ENCODE measurements around the gene RTN4R.
A peak's percentile ranks its signal among the peaks of the same experiment; 100 is the strongest.

RTN4R gene

GRCh38 chr22:20256027-20256426 lies 12.1 kb downstream of the RTN4R start:
- no CpG with 5 or more reads among the region's 13 CpGs for WGBS, 2 donors (ENCODE audit: extremely low coverage in 2 of 2, insufficient read length in 2 of 2, insufficient replicate concordance in 1 of 2)
- Histone ChIP-seq H3K9ac (ENCODE audit: low read depth, low read length, poor library complexity) (peak overlapping the region; percentile 50), H3K4ac (ENCODE audit: low read length) (no peak overlapping the region)

GRCh38 chr22:20254975-20255946 lies 12.9 kb downstream of the RTN4R start:
- no peak overlapping the region for H3K4ac ChIP-seq (ENCODE audit: low read length)
- peak overlapping the region; percentile 15 for H3K18ac ChIP-seq (ENCODE audit: low read length)
- H3K36me3 ChIP-seq (replicated peaks in 1 of 2; ENCODE audit: control insufficient read depth in 2 of 2, insufficient read depth in 2 of 2, low read length in 2 of 2), result no peaks in the 10 kb centered on the region
- peak overlapping the region; percentile 49 for H3K14ac ChIP-seq (ENCODE audit: low read length)
- H3K23ac ChIP-seq (ENCODE audit: low read depth, low read length, poor library complexity), result no peak overlapping the region
- no peak overlapping the region for H2AFZ ChIP-seq (ENCODE audit: low read length)
- no peak overlapping the region for H2BK15ac ChIP-seq (ENCODE audit: low read length)
- H3K4me1 ChIP-seq (ENCODE audit: control insufficient read depth in 2 of 2, insufficient read depth in 1 of 2, low read depth in 1 of 2, low read length in 2 of 2), result peaks cover 0 to 2% of the 10 kb centered on the region in 2 donors
- H3K27ac ChIP-seq (replicated peaks; ENCODE audit: low read length), result no peak overlapping the region
- H2BK120ac ChIP-seq (ENCODE audit: low read depth, low read length), result no peak overlapping the region
- no peak overlapping the region for H2BK12ac ChIP-seq (ENCODE audit: low read length)
- H2AK5ac ChIP-seq (ENCODE audit: low read depth, low read length), result no peak overlapping the region
- H3K79me1 ChIP-seq (ENCODE audit: low read depth, low read length), result peaks cover 5% of the 10 kb centered on the region
- no peak overlapping the region for H4K91ac ChIP-seq (ENCODE audit: low read depth, low read length, poor library complexity)
- H3K4me3 ChIP-seq (ENCODE audit: low read length in 2 of 2), result no peak overlapping the region
- no peaks in the 10 kb centered on the region for H3K27me3 ChIP-seq (ENCODE audit: control insufficient read depth in 3 of 3, insufficient read depth in 3 of 3, low read depth in 1 of 3, low read length in 3 of 3)
- H3K4me2 ChIP-seq (ENCODE audit: insufficient read depth, low read length, poor library complexity, severe bottlenecking), result no peak overlapping the region
- no peak for DNase-seq (ENCODE audit: low spot score)
- no CpG with 5 or more reads among the region's 23 CpGs for WGBS, 2 donors (ENCODE audit: extremely low coverage in 2 of 2, insufficient read length in 2 of 2, insufficient replicate concordance in 1 of 2)
- H2BK5ac ChIP-seq (ENCODE audit: low read length), result no peak overlapping the region
- H3K9me3 ChIP-seq (replicated peaks in 1 of 2; ENCODE audit: control insufficient read depth in 2 of 2, insufficient read depth in 1 of 2, low read depth in 1 of 2, low read length in 2 of 2), result peaks cover 2 to 6% of the 10 kb centered on the region in 2 donors
- no peak overlapping the region for H3K9ac ChIP-seq (ENCODE audit: low read depth, low read length, poor library complexity)
- H4K8ac ChIP-seq (ENCODE audit: low read depth, low read length), result no peak overlapping the region

More at GRCh38 chr22:20256027-20256426, 12.1 kb downstream of the RTN4R start:
- Histone ChIP-seq H3K36me3 (replicated peaks in 1 of 2; ENCODE audit: control insufficient read depth in 2 of 2, insufficient read depth in 2 of 2, low read length in 2 of 2) (no peaks in the 10 kb centered on the region), H3K23ac (ENCODE audit: low read depth, low read length, poor library complexity) (peak overlapping the region; percentile 90), H4K91ac (ENCODE audit: low read depth, low read length, poor library complexity) (no peak overlapping the region), H3K27ac (replicated peaks; ENCODE audit: low read length) (no peak overlapping the region), H3K18ac (ENCODE audit: low read length) (peak overlapping the region; percentile 21), H3K14ac (ENCODE audit: low read length) (no peak overlapping the region), H2AFZ (ENCODE audit: low read length) (no peak overlapping the region), H4K8ac (ENCODE audit: low read depth, low read length) (no peak overlapping the region), H3K4me2 (ENCODE audit: insufficient read depth, low read length, poor library complexity, severe bottlenecking) (no peak overlapping the region), H3K9me3 (replicated peaks in 1 of 2; ENCODE audit: control insufficient read depth in 2 of 2, insufficient read depth in 1 of 2, low read depth in 1 of 2, low read length in 2 of 2) (peaks cover 2 to 6% of the 10 kb centered on the region in 2 donors), H2BK5ac (ENCODE audit: low read length) (no peak overlapping the region), H3K4me1 (ENCODE audit: control insufficient read depth in 2 of 2, insufficient read depth in 1 of 2, low read depth in 1 of 2, low read length in 2 of 2) (peaks cover 2% of the 10 kb centered on the region in 2 donors), H2BK120ac (ENCODE audit: low read depth, low read length) (peak overlapping the region; percentile 61), H3K27me3 (ENCODE audit: control insufficient read depth in 3 of 3, insufficient read depth in 3 of 3, low read depth in 1 of 3, low read length in 3 of 3) (no peaks in the 10 kb centered on the region), H3K79me1 (ENCODE audit: low read depth, low read length) (peaks cover 5% of the 10 kb centered on the region), H2BK12ac (ENCODE audit: low read length) (no peak overlapping the region), H2BK15ac (ENCODE audit: low read length) (no peak overlapping the region), H2AK5ac (ENCODE audit: low read depth, low read length) (no peak overlapping the region), H3K4me3 (ENCODE audit: low read length in 2 of 2) (no peak overlapping the region)
- no peak for DNase-seq (ENCODE audit: low spot score)

DNA sequence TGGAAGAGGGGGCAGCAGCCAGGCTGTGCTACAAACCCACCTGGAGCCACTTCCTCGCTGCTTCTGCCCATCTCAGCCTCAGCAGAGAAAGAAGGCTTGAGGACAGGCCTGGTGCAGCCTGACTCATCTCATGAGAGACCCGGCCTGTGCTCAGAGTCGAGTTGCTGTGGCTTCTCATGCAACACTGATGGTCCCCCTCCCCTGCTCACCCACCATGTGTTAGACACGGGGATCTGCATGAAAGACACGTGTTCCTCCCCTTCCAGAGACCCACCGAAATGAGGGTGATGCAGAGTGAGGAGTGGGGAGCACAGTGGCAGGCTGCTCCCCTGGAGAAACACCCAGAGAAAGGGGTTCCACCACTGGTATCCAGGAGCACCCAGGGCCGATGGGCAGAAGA lies 15.0 kb downstream of the RTN4R start:
- Histone ChIP-seq H2BK15ac (ENCODE audit: low read length) (no peak overlapping the region), H2BK12ac (ENCODE audit: low read length) (no peak overlapping the region), H3K14ac (ENCODE audit: low read length) (peak overlapping the region; percentile 31), H3K79me1 (ENCODE audit: low read depth, low read length) (peaks cover 6% of the 10 kb centered on the region), H3K4ac (ENCODE audit: low read length) (no peak overlapping the region), H3K9me3 (replicated peaks in 1 of 2; ENCODE audit: control insufficient read depth in 2 of 2, insufficient read depth in 1 of 2, low read depth in 1 of 2, low read length in 2 of 2) (peaks cover 2 to 6% of the 10 kb centered on the region in 2 donors), H3K4me3 (ENCODE audit: low read length in 2 of 2) (no peak overlapping the region), H3K18ac (ENCODE audit: low read length) (peak overlapping the region; percentile 72), H2AFZ (ENCODE audit: low read length) (no peak overlapping the region), H2BK120ac (ENCODE audit: low read depth, low read length) (no peak overlapping the region), H3K27ac (replicated peaks; ENCODE audit: low read length) (no peak overlapping the region), H3K27me3 (ENCODE audit: control insufficient read depth in 3 of 3, insufficient read depth in 3 of 3, low read depth in 1 of 3, low read length in 3 of 3) (no peaks in the 10 kb centered on the region), H3K4me2 (ENCODE audit: insufficient read depth, low read length, poor library complexity, severe bottlenecking) (no peak overlapping the region), H2AK5ac (ENCODE audit: low read depth, low read length) (no peak overlapping the region), H3K23ac (ENCODE audit: low read depth, low read length, poor library complexity) (peak overlapping the region; percentile 82), H2BK5ac (ENCODE audit: low read length) (peak overlapping the region; percentile 12), H4K8ac (ENCODE audit: low read depth, low read length) (no peak overlapping the region), H3K36me3 (replicated peaks in 1 of 2; ENCODE audit: control insufficient read depth in 2 of 2, insufficient read depth in 2 of 2, low read length in 2 of 2) (no peaks in the 10 kb centered on the region), H3K9ac (ENCODE audit: low read depth, low read length, poor library complexity) (peak overlapping the region; percentile 15), H4K91ac (ENCODE audit: low read depth, low read length, poor library complexity) (no peak overlapping the region), H3K4me1 (ENCODE audit: control insufficient read depth in 2 of 2, insufficient read depth in 1 of 2, low read depth in 1 of 2, low read length in 2 of 2) (peaks cover 0 to 5% of the 10 kb centered on the region in 2 donors)
- DNase-seq (ENCODE audit: low spot score), result no peak
- WGBS, 2 donors (ENCODE audit: extremely low coverage in 2 of 2, insufficient read length in 2 of 2, insufficient replicate concordance in 1 of 2), result no CpG with 5 or more reads among the region's 7 CpGs

DNA sequence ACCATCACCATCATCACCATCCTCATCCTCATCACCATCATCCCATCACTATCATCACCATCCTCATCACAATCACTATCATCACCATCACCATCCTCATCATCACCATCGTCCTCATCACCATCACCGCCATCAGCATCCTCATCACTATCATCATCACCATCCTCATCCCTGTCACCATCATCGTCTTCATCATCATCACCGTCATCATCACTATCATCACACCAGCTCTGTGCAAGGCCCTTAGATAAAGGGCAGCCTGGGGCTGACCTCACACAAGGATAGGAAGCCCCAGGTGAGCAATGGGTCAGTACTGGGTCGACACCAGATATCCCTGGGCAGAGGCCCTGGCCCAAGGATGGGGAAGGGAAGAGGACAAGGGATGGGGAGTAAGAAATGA lies 16.1 kb downstream of the RTN4R start:
- Histone ChIP-seq H3K36me3 (replicated peaks in 1 of 2; ENCODE audit: control insufficient read depth in 2 of 2, insufficient read depth in 2 of 2, low read length in 2 of 2) (no peaks in the 10 kb centered on the region), H3K27me3 (ENCODE audit: control insufficient read depth in 3 of 3, insufficient read depth in 3 of 3, low read depth in 1 of 3, low read length in 3 of 3) (no peaks in the 10 kb centered on the region), H3K4me3 (ENCODE audit: low read length in 2 of 2) (peak overlapping the region in 1 of 2 donors; percentile 52), H3K79me1 (ENCODE audit: low read depth, low read length) (peaks cover 6% of the 10 kb centered on the region), H3K9me3 (replicated peaks in 1 of 2; ENCODE audit: control insufficient read depth in 2 of 2, insufficient read depth in 1 of 2, low read depth in 1 of 2, low read length in 2 of 2) (peaks cover 2 to 6% of the 10 kb centered on the region in 2 donors), H2BK5ac (ENCODE audit: low read length) (no peak overlapping the region), H3K4me2 (ENCODE audit: insufficient read depth, low read length, poor library complexity, severe bottlenecking) (no peak overlapping the region), H3K27ac (replicated peaks; ENCODE audit: low read length) (no peak overlapping the region), H4K8ac (ENCODE audit: low read depth, low read length) (peak overlapping the region; percentile 6), H2AK5ac (ENCODE audit: low read depth, low read length) (no peak overlapping the region), H2BK12ac (ENCODE audit: low read length) (no peak overlapping the region), H3K18ac (ENCODE audit: low read length) (peak overlapping the region; percentile 13), H3K4me1 (ENCODE audit: control insufficient read depth in 2 of 2, insufficient read depth in 1 of 2, low read depth in 1 of 2, low read length in 2 of 2) (peaks cover 2 to 8% of the 10 kb centered on the region in 2 donors), H4K91ac (ENCODE audit: low read depth, low read length, poor library complexity) (no peak overlapping the region), H3K14ac (ENCODE audit: low read length) (no peak overlapping the region), H2BK120ac (ENCODE audit: low read depth, low read length) (no peak overlapping the region), H3K4ac (ENCODE audit: low read length) (no peak overlapping the region), H3K9ac (ENCODE audit: low read depth, low read length, poor library complexity) (no peak overlapping the region), H3K23ac (ENCODE audit: low read depth, low read length, poor library complexity) (no peak overlapping the region), H2AFZ (ENCODE audit: low read length) (no peak overlapping the region), H2BK15ac (ENCODE audit: low read length) (no peak overlapping the region)
- DNase-seq (ENCODE audit: low spot score), result no peak
- no CpG with 5 or more reads among the region's 5 CpGs for WGBS, 2 donors (ENCODE audit: extremely low coverage in 2 of 2, insufficient read length in 2 of 2, insufficient replicate concordance in 1 of 2)
